Measurements from ENCODE around the gene MYH11. TPM values are rescaled to one million over a fixed set of nuclear protein-coding genes. Genes with fewer than 3 reads are reported as not detected.
A peak's percentile ranks its signal among the peaks of the same experiment; 100 is the strongest.

MYH11 gene
- total and polyA plus RNA-seq, 2 experiments from 2014 or later, result 1.6 to 5.9 TPM

DNA sequence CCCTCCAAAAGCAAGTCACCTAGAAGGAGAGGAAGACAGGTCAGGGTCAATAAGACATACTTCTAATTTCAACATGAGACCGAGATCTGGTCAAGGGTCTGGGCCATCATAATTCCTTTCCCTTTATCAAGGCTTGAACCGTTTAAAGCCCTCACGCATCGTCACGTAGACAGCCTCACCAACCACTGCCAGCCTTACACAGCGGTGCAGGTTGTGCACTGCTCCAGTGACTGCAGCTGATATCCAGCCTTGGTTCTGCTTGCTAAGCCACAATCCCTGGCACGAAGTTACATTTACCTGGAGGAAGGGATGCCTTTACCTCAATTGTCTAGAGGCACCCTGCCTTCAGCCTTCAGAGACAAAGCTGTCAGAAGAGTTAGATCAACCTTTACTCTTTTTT, 85.1 kb downstream of the MYH11 start (continued):
- TF ChIP-seq EZH2phosphoT487 (IDR thresholded peaks at IDR 0.05; ENCODE audit: unreplicated experiment) (no peak), NANOG (IDR thresholded peaks at IDR 0.05; ENCODE audit: borderline replicate concordance) (no peak), EZH2 (IDR thresholded peaks at IDR 0.05; ENCODE audit: low read depth, unreplicated experiment) (no peak), STAT1 (IDR thresholded peaks at IDR 0.05; ENCODE audit: unreplicated experiment) (no peak), ZNF331 (CRISPR knock-in tag; IDR thresholded peaks at IDR 0.05; ENCODE audit: low read depth) (no peak), POLR2AphosphoS5 (IDR thresholded peaks at IDR 0.05; ENCODE audit: low read depth) (no peak)
- TF ChIP-seq, protein P1, sequence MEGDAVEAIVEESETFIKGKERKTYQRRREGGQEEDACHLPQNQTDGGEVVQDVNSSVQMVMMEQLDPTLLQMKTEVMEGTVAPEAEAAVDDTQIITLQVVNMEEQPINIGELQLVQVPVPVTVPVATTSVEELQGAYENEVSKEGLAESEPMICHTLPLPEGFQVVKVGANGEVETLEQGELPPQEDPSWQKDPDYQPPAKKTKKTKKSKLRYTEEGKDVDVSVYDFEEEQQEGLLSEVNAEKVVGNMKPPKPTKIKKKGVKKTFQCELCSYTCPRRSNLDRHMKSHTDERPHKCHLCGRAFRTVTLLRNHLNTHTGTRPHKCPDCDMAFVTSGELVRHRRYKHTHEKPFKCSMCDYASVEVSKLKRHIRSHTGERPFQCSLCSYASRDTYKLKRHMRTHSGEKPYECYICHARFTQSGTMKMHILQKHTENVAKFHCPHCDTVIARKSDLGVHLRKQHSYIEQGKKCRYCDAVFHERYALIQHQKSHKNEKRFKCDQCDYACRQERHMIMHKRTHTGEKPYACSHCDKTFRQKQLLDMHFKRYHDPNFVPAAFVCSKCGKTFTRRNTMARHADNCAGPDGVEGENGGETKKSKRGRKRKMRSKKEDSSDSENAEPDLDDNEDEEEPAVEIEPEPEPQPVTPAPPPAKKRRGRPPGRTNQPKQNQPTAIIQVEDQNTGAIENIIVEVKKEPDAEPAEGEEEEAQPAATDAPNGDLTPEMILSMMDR (conservative IDR thresholded peaks at IDR 0.05; ENCODE audit: low read depth in 2 of 2), result no peak
- TF ChIP-seq, protein P2, sequence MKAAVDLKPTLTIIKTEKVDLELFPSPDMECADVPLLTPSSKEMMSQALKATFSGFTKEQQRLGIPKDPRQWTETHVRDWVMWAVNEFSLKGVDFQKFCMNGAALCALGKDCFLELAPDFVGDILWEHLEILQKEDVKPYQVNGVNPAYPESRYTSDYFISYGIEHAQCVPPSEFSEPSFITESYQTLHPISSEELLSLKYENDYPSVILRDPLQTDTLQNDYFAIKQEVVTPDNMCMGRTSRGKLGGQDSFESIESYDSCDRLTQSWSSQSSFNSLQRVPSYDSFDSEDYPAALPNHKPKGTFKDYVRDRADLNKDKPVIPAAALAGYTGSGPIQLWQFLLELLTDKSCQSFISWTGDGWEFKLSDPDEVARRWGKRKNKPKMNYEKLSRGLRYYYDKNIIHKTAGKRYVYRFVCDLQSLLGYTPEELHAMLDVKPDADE (IDR thresholded peaks at IDR 0.05), result no peak

DNA sequence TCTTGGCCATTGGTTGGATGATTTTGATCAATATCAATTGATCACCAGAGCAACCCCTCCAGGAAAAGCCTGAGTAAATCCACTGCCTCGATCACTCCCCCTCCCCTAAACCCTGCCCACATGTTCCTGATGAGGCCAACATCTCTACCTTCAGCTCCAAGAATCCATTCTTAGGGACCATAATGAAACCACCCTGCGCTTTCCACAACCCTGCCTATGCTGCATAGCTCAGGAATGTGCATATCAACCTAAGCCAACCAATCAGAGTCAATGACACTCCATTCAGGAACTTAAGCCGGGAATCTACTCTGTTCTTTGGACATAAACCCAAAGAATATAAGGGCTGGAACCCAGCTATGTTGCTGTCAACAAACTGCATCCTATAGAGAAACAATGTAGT, 86.3 kb downstream of the MYH11 start:
- Histone ChIP-seq H3K27me3 (ENCODE audit: insufficient read depth) (no peaks in the 10 kb centered on the region), H3F3A (replicated peaks; ENCODE audit: low read depth) (no peaks in the 10 kb centered on the region), H3K4me1 (ENCODE audit: insufficient read depth) (no peaks in the 10 kb centered on the region), H3K27ac (ENCODE audit: low read depth) (no peak overlapping the region), H3K4me2 (no peak overlapping the region), H4K20me1 (replicated peaks; ENCODE audit: insufficient read depth) (no peaks in the 10 kb centered on the region), H3K79me2 (replicated peaks; ENCODE audit: insufficient read depth) (no peaks in the 10 kb centered on the region), H3K36me3 (ENCODE audit: insufficient read depth) (no peaks in the 10 kb centered on the region), H3K4me3 (no peak overlapping the region), H3K9me2 (ENCODE audit: insufficient read depth) (no peaks in the 10 kb centered on the region), H2AFZ (peak overlapping the region; percentile 14; the same call in 1 of the 2 replicates)
- H3K9me3 Mint-ChIP-seq, result no peaks in the 10 kb centered on the region
- H3K4me3 Mint-ChIP-seq, result no peak overlapping the region
- H3K4me1 Mint-ChIP-seq, result no peaks in the 10 kb centered on the region
- H3K36me3 Mint-ChIP-seq (ENCODE audit: low read depth), result no peaks in the 10 kb centered on the region
- ATAC-seq (no peak), DNase-seq (ENCODE audit: low spot score) (no peak)
- TF ChIP-seq, protein P1 (conservative IDR thresholded peaks at IDR 0.05; ENCODE audit: low read depth in 2 of 2), result no peak
- TF ChIP-seq ZNF114 (CRISPR knock-in tag; IDR thresholded peaks at IDR 0.05) (no peak), ZNF331 (CRISPR knock-in tag; IDR thresholded peaks at IDR 0.05; ENCODE audit: low read depth) (no peak), JUNB (IDR thresholded peaks at IDR 0.05; ENCODE audit: unreplicated experiment) (no peak), EZH2 (IDR thresholded peaks at IDR 0.05; ENCODE audit: low read depth, unreplicated experiment) (no peak), NANOG (IDR thresholded peaks at IDR 0.05; ENCODE audit: borderline replicate concordance) (no peak), STAT1 (IDR thresholded peaks at IDR 0.05; ENCODE audit: unreplicated experiment) (no peak)
- TF ChIP-seq, protein P3, sequence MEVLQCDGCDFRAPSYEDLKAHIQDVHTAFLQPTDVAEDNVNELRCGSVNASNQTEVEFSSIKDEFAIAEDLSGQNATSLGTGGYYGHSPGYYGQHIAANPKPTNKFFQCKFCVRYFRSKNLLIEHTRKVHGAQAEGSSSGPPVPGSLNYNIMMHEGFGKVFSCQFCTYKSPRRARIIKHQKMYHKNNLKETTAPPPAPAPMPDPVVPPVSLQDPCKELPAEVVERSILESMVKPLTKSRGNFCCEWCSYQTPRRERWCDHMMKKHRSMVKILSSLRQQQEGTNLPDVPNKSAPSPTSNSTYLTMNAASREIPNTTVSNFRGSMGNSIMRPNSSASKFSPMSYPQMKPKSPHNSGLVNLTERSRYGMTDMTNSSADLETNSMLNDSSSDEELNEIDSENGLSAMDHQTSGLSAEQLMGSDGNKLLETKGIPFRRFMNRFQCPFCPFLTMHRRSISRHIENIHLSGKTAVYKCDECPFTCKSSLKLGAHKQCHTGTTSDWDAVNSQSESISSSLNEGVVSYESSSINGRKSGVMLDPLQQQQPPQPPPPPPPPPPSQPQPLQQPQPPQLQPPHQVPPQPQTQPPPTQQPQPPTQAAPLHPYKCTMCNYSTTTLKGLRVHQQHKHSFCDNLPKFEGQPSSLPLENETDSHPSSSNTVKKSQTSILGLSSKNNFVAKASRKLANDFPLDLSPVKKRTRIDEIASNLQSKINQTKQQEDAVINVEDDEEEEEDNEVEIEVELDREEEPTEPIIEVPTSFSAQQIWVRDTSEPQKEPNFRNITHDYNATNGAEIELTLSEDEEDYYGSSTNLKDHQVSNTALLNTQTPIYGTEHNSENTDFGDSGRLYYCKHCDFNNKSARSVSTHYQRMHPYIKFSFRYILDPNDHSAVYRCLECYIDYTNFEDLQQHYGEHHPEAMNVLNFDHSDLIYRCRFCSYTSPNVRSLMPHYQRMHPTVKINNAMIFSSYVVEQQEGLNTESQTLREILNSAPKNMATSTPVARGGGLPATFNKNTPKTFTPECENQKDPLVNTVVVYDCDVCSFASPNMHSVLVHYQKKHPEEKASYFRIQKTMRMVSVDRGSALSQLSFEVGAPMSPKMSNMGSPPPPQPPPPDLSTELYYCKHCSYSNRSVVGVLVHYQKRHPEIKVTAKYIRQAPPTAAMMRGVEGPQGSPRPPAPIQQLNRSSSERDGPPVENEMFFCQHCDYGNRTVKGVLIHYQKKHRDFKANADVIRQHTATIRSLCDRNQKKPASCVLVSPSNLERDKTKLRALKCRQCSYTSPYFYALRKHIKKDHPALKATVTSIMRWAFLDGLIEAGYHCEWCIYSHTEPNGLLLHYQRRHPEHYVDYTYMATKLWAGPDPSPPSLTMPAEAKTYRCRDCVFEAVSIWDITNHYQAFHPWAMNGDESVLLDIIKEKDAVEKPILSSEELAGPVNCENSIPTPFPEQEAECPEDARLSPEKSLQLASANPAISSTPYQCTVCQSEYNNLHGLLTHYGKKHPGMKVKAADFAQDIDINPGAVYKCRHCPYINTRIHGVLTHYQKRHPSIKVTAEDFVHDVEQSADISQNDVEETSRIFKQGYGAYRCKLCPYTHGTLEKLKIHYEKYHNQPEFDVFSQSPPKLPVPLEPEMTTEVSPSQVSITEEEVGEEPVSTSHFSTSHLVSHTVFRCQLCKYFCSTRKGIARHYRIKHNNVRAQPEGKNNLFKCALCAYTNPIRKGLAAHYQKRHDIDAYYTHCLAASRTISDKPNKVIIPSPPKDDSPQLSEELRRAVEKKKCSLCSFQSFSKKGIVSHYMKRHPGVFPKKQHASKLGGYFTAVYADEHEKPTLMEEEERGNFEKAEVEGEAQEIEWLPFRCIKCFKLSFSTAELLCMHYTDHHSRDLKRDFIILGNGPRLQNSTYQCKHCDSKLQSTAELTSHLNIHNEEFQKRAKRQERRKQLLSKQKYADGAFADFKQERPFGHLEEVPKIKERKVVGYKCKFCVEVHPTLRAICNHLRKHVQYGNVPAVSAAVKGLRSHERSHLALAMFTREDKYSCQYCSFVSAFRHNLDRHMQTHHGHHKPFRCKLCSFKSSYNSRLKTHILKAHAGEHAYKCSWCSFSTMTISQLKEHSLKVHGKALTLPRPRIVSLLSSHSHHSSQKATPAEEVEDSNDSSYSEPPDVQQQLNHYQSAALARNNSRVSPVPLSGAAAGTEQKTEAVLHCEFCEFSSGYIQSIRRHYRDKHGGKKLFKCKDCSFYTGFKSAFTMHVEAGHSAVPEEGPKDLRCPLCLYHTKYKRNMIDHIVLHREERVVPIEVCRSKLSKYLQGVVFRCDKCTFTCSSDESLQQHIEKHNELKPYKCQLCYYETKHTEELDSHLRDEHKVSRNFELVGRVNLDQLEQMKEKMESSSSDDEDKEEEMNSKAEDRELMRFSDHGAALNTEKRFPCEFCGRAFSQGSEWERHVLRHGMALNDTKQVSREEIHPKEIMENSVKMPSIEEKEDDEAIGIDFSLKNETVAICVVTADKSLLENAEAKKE (CRISPR knock-in tag; IDR thresholded peaks at IDR 0.05), result no peak
- TF ChIP-seq, protein P2 (IDR thresholded peaks at IDR 0.05), result no peak
- H3K27me3 Mint-ChIP-seq (ENCODE audit: insufficient read depth, low read depth, poor library complexity), result peaks cover 4% of the 10 kb centered on the region
- H3K27ac Mint-ChIP-seq, result no peak overlapping the region
